ENCODE measurements around the gene CYBC1. TPM values are rescaled to one million over a fixed set of nuclear protein-coding genes. Genes with fewer than 3 reads are reported as not detected.

The CYBC1 gene
- total and polyA plus RNA-seq, 2 of the 8 experiments (the other 6 are each of a cell fraction or from before 2014, with no cell fraction given): 74.6 to 81.4 TPM

DNA sequence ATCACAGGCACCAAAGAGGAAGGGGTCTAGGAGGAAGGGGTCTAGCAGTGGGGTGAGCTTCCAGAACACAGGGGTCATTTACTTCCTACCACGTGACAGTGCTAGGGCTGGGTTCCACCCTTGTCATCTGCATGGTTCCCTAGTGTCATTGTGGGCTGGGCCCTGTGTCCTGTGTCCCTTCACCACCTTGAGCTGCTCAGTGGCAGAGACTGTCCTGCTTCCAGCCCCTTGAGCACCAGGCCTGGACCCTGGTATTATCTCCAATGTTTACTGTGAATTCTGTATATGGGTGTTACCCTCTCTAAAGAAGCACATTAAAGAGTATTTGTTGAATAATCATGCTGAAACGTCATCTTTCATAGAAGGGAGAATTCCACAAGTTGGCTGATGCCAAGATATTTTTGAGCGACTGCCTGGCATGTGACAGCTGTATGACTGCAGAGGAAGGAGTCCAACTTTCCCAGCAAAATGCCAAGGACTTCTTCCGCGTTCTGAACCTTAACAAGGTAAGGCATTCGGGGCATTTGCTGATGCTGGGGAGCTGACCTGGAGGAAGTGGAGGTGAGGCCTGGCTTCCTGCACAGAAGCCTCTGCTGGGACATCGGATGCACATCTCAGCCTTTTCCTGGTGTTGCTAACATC lies 13.5 kb upstream of the CYBC1 start (continued):
- TF ChIP-seq, protein P1, sequence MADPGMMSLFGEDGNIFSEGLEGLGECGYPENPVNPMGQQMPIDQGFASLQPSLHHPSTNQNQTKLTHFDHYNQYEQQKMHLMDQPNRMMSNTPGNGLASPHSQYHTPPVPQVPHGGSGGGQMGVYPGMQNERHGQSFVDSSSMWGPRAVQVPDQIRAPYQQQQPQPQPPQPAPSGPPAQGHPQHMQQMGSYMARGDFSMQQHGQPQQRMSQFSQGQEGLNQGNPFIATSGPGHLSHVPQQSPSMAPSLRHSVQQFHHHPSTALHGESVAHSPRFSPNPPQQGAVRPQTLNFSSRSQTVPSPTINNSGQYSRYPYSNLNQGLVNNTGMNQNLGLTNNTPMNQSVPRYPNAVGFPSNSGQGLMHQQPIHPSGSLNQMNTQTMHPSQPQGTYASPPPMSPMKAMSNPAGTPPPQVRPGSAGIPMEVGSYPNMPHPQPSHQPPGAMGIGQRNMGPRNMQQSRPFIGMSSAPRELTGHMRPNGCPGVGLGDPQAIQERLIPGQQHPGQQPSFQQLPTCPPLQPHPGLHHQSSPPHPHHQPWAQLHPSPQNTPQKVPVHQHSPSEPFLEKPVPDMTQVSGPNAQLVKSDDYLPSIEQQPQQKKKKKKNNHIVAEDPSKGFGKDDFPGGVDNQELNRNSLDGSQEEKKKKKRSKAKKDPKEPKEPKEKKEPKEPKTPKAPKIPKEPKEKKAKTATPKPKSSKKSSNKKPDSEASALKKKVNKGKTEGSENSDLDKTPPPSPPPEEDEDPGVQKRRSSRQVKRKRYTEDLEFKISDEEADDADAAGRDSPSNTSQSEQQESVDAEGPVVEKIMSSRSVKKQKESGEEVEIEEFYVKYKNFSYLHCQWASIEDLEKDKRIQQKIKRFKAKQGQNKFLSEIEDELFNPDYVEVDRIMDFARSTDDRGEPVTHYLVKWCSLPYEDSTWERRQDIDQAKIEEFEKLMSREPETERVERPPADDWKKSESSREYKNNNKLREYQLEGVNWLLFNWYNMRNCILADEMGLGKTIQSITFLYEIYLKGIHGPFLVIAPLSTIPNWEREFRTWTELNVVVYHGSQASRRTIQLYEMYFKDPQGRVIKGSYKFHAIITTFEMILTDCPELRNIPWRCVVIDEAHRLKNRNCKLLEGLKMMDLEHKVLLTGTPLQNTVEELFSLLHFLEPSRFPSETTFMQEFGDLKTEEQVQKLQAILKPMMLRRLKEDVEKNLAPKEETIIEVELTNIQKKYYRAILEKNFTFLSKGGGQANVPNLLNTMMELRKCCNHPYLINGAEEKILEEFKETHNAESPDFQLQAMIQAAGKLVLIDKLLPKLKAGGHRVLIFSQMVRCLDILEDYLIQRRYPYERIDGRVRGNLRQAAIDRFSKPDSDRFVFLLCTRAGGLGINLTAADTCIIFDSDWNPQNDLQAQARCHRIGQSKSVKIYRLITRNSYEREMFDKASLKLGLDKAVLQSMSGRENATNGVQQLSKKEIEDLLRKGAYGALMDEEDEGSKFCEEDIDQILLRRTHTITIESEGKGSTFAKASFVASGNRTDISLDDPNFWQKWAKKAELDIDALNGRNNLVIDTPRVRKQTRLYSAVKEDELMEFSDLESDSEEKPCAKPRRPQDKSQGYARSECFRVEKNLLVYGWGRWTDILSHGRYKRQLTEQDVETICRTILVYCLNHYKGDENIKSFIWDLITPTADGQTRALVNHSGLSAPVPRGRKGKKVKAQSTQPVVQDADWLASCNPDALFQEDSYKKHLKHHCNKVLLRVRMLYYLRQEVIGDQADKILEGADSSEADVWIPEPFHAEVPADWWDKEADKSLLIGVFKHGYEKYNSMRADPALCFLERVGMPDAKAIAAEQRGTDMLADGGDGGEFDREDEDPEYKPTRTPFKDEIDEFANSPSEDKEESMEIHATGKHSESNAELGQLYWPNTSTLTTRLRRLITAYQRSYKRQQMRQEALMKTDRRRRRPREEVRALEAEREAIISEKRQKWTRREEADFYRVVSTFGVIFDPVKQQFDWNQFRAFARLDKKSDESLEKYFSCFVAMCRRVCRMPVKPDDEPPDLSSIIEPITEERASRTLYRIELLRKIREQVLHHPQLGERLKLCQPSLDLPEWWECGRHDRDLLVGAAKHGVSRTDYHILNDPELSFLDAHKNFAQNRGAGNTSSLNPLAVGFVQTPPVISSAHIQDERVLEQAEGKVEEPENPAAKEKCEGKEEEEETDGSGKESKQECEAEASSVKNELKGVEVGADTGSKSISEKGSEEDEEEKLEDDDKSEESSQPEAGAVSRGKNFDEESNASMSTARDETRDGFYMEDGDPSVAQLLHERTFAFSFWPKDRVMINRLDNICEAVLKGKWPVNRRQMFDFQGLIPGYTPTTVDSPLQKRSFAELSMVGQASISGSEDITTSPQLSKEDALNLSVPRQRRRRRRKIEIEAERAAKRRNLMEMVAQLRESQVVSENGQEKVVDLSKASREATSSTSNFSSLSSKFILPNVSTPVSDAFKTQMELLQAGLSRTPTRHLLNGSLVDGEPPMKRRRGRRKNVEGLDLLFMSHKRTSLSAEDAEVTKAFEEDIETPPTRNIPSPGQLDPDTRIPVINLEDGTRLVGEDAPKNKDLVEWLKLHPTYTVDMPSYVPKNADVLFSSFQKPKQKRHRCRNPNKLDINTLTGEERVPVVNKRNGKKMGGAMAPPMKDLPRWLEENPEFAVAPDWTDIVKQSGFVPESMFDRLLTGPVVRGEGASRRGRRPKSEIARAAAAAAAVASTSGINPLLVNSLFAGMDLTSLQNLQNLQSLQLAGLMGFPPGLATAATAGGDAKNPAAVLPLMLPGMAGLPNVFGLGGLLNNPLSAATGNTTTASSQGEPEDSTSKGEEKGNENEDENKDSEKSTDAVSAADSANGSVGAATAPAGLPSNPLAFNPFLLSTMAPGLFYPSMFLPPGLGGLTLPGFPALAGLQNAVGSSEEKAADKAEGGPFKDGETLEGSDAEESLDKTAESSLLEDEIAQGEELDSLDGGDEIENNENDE (IDR thresholded peaks at IDR 0.05; ENCODE audit: insufficient replicate concordance, low read length): no peak
- TF ChIP-seq KDM5A (IDR thresholded peaks at IDR 0.05; ENCODE audit: low read length) (no peak), HDAC6 (IDR thresholded peaks at IDR 0.05; ENCODE audit: low read depth, low read length) (no peak)

Measured in H1 (cell line).